NCI-H2196 treated with DMSO at 0.1 percent for 48 hours (cell line): ENCODE results near the gene GUCD1.

Experiments
- DNase-seq: peaks from one replicate; lab custom pipeline; 2025; ENCODE audit not compliant: unreplicated experiment; lab: John Stamatoyannopoulos, UW

Gene GUCD1

GRCh38 chr22:24590596-24591173 lies 35.7 kb upstream of the GUCD1 start:
- no peak for DNase-seq

GRCh38 chr22:24589518-24590030 lies 34.6 kb upstream of the GUCD1 start:
- DNase-seq = no peak

GRCh38 chr22:24588757-24589481 lies 34.0 kb upstream of the GUCD1 start:
- DNase-seq = no peak

- no peak for DNase-seq
These were observed 33.4 kb upstream of the GUCD1 start for GRCh38 chr22:24588381-24588756.

GRCh38 chr22:24587948-24588347 lies 33.0 kb upstream of the GUCD1 start:
- no peak for DNase-seq

- DNase-seq = no peak
These were observed 32.3 kb upstream of the GUCD1 start for GRCh38 chr22:24587251-24587650.

GRCh38 chr22:24585927-24586546 lies 31.1 kb upstream of the GUCD1 start:
- no peak for DNase-seq

- no peak for DNase-seq
These were observed 30.5 kb upstream of the GUCD1 start for GRCh38 chr22:24585461-24585860.

GRCh38 chr22:24584871-24585411 lies 30.0 kb upstream of the GUCD1 start:
- no peak for DNase-seq

- no peak for DNase-seq
These were observed 29.3 kb upstream of the GUCD1 start for GRCh38 chr22:24584166-24584790.

- DNase-seq = no peak
These were observed 28.6 kb upstream of the GUCD1 start for GRCh38 chr22:24583221-24584165.

- no peak for DNase-seq
These were observed 27.3 kb upstream of the GUCD1 start for GRCh38 chr22:24582056-24582814.

- no peak for DNase-seq
These were observed 25.3 kb upstream of the GUCD1 start for GRCh38 chr22:24580276-24580675.

GRCh38 chr22:24579258-24579601 lies 24.3 kb upstream of the GUCD1 start:
- no peak for DNase-seq

GRCh38 chr22:24578355-24579257 lies 23.7 kb upstream of the GUCD1 start:
- DNase-seq = no peak

- no peak for DNase-seq
These were observed 21.8 kb upstream of the GUCD1 start for GRCh38 chr22:24576778-24577177.

GRCh38 chr22:24571266-24571665 lies 16.3 kb upstream of the GUCD1 start:
- no peak for DNase-seq

- no peak for DNase-seq
These were observed 12.7 kb upstream of the GUCD1 start for GRCh38 chr22:24567668-24568067.
